BJ (cell line): Measurements from ENCODE around the gene INPP1. TPM values are rescaled to one million over a fixed set of nuclear protein-coding genes. Genes with fewer than 3 reads are reported as not detected.

Source experiments
- CTCF ChIA-PET: fragments of 350-600 bp; formaldehyde crosslinking; extraction: SDS; loops from one replicate; lab custom pipeline; 2021; ENCODE audit warnings: antibody characterized with exemption, inconsistent platforms; lab: Yijun Ruan, JAX
- POLR2A ChIA-PET: fragments of 300-600 bp; sonication (Branson Sonifier 250); formaldehyde crosslinking; extraction: SDS; loops from one replicate; lab custom pipeline; 2021; ENCODE audit warnings: antibody characterized with exemption; lab: Charles Lee
- DNase-seq: peaks from one replicate; pipeline ENCODE4 v3.0.0-alpha.2; 2011; ENCODE audit warnings: low read depth
- H3K27me3 ChIP-seq: 2 replicates; pipeline ENCODE4 v1.6.0; 2011; ENCODE audit warnings: low read length; ENCODE audit not compliant: control insufficient read depth, insufficient read depth
- H3K36me3 ChIP-seq: 2 replicates; pipeline ENCODE4 v1.5.1; 2011; ENCODE audit warnings: low read length; ENCODE audit not compliant: control insufficient read depth, insufficient read depth
- H3K4me3 ChIP-seq: 2 replicates; pipeline ENCODE4 v1.5.1; 2011; ENCODE audit warnings: low read depth, mild to moderate bottlenecking, control low read depth, low read length
- CTCF ChIP-seq: IDR thresholded peaks from 2 replicates; pipeline ENCODE4 v1.5.1; 2011; ENCODE audit warnings: low read depth, mild to moderate bottlenecking, control low read depth, inconsistent platforms, low read length, moderate library complexity; ENCODE audit not compliant: insufficient read depth
- polyA plus RNA-seq: library from polyadenylated mRNA; depleted of rRNA; stranded (reverse); fragments of >200 nt; gene quantifications from 2 replicates; pipeline ENCODE4 v1.2.3, GENCODE V29; 2011

The INPP1 gene
- polyA plus RNA-seq, 1 experiment = 6.5 TPM

- Histone ChIP-seq H3K36me3 (no peaks in the 10 kb centered on the region), H3K27me3 (no peaks in the 10 kb centered on the region), H3K4me3 (no peak overlapping the region)
- ChIA-PET POLR2A (no interaction called here), CTCF (interaction anchor here (1.0 to 3.1 kb wide), 8 partner anchors 10 to 647 kb away, joined by 3 to 13 read pairs (median 3); partner anchors contain the start of genes INPP1, ORMDL1 and PMS1)
- no peak for DNase-seq
- TF ChIP-seq CTCF = no peak
These were observed 22.7 kb upstream of the INPP1 start for GRCh38 chr2:190320696-190321095.

- Histone ChIP-seq H3K4me3 (no peak overlapping the region), H3K27me3 (no peaks in the 10 kb centered on the region), H3K36me3 (no peaks in the 10 kb centered on the region)
- ChIA-PET CTCF (no interaction called here), POLR2A (no interaction called here)
- DNase-seq = no peak
- TF ChIP-seq CTCF = no peak
These were observed 20.0 kb upstream of the INPP1 start for GRCh38 chr2:190323406-190323805.

- CTCF ChIA-PET = interaction anchor here (0.7 to 1.3 kb wide), 2 partner anchors 18 to 28 kb away, joined by 3 read pairs; no protein-coding TSS in a partner anchor
These were observed 17.8 kb upstream of the INPP1 start for GRCh38 chr2:190325588-190325987.

GRCh38 chr2:190327867-190328572 lies 15.4 kb upstream of the INPP1 start:
- no peaks in the 10 kb centered on the region for H3K36me3 ChIP-seq
- POLR2A ChIA-PET = no interaction called here
- TF ChIP-seq CTCF = no peak
- H3K4me3 ChIP-seq = no peak overlapping the region
- no peak for DNase-seq
- CTCF ChIA-PET = interaction anchor here (1.6 kb wide), 1 partner anchor 8 kb away, joined by 3 read pairs; the partner anchor contains the start of gene HIBCH
- H3K27me3 ChIP-seq = no peaks in the 10 kb centered on the region

More at GRCh38 chr2:190325588-190325987, 17.8 kb upstream of the INPP1 start:
- TF ChIP-seq CTCF = no peak
- Histone ChIP-seq H3K4me3 (no peak overlapping the region), H3K36me3 (no peaks in the 10 kb centered on the region), H3K27me3 (no peaks in the 10 kb centered on the region)
- POLR2A ChIA-PET = no interaction called here
- DNase-seq = no peak

- Histone ChIP-seq H3K36me3 (no peaks in the 10 kb centered on the region), H3K27me3 (no peaks in the 10 kb centered on the region), H3K4me3 (no peak overlapping the region)
- ChIA-PET CTCF (interaction anchor here (1.6 kb wide), 1 partner anchor 9 kb away, joined by 3 read pairs; the partner anchor contains the start of gene HIBCH), POLR2A (no interaction called here)
- no peak for TF ChIP-seq CTCF
- DNase-seq = no peak
These were observed 14.7 kb upstream of the INPP1 start for GRCh38 chr2:190328573-190329147.
